HG02798 (cell line): Measurements from ENCODE around the gene TRMT2A.

Experiments used
- ATAC-seq: cut with Tn5 transposase; IDR thresholded peaks from one replicate; pipeline ENCODE4 v1.9.1; 2021; ENCODE audit warnings: mild to moderate bottlenecking; ENCODE audit not compliant: unreplicated experiment, poor library complexity

TRMT2A gene

GRCh38 chr22:20149257-20150250 is 32.5 kb upstream of the TRMT2A start:
- ATAC-seq, result no peak

- ATAC-seq, result no peak
Observed at GRCh38 chr22:20148414-20148813, 31.4 kb upstream of the TRMT2A start.

- ATAC-seq, result no peak
Observed at GRCh38 chr22:20147237-20147988, 30.4 kb upstream of the TRMT2A start.

- peak; percentile 46 for ATAC-seq
Observed at GRCh38 chr22:20146777-20147176, 29.8 kb upstream of the TRMT2A start.

- ATAC-seq, result no peak
Observed at GRCh38 chr22:20145832-20146223, 28.8 kb upstream of the TRMT2A start.

- no peak for ATAC-seq
Observed at GRCh38 chr22:20145206-20145831, 28.3 kb upstream of the TRMT2A start.

GRCh38 chr22:20143883-20144665 is 27.0 kb upstream of the TRMT2A start:
- no peak for ATAC-seq

- ATAC-seq, result no peak
Observed at GRCh38 chr22:20142711-20143621, 25.9 kb upstream of the TRMT2A start.

GRCh38 chr22:20141186-20142077 is 24.4 kb upstream of the TRMT2A start:
- ATAC-seq, result no peak

- ATAC-seq, result no peak
Observed at GRCh38 chr22:20140521-20140964, 23.5 kb upstream of the TRMT2A start.

GRCh38 chr22:20140107-20140445 is 23.1 kb upstream of the TRMT2A start:
- ATAC-seq, result no peak

- ATAC-seq, result no peak
Observed at GRCh38 chr22:20139391-20140106, 22.5 kb upstream of the TRMT2A start.

- no peak for ATAC-seq
Observed at GRCh38 chr22:20138868-20139267, 21.8 kb upstream of the TRMT2A start.

- no peak for ATAC-seq
Observed at GRCh38 chr22:20138417-20138738, 21.4 kb upstream of the TRMT2A start.

GRCh38 chr22:20137671-20138416 is 20.8 kb upstream of the TRMT2A start:
- ATAC-seq, result no peak

GRCh38 chr22:20137113-20137512 is 20.1 kb upstream of the TRMT2A start:
- no peak for ATAC-seq

GRCh38 chr22:20136603-20136873 is 19.5 kb upstream of the TRMT2A start:
- no peak for ATAC-seq
